ENCODE measurements around the gene EEF1AKMT1. TPM values are rescaled to one million over a fixed set of nuclear protein-coding genes. Genes with fewer than 3 reads are reported as not detected.

Gene EEF1AKMT1
- total RNA-seq, 1 experiment from 2014 or later = 6.1 TPM

- H2BK12ac ChIP-seq (ENCODE audit: insufficient read length, low read depth, low read length) = no peak overlapping the region
- no peaks in the 10 kb centered on the region for H3K79me1 ChIP-seq (ENCODE audit: insufficient read depth, low read depth, low read length, poor library complexity, severe bottlenecking)
- peaks cover 5 to 19% (median 6%) of the 10 kb centered on the region in 3 experiments; a peak in 4 of 7 replicates for H3K36me3 Mint-ChIP-seq (ENCODE audit: insufficient read depth in 1 of 3, low read depth in 3 of 3)
- H3K27me3 Mint-ChIP-seq (ENCODE audit: low read depth) = no peaks in the 10 kb centered on the region
- no peaks in the 10 kb centered on the region for H3K9me3 Mint-ChIP-seq
- H3K14ac ChIP-seq (ENCODE audit: insufficient read depth, low read length) = no peak overlapping the region
- no peak overlapping the region for H3K4ac ChIP-seq (ENCODE audit: low read depth, low read length)
- no peaks in the 10 kb centered on the region for H3K23me2 ChIP-seq (ENCODE audit: insufficient read length, low read depth, low read length, poor library complexity, severe bottlenecking)
- H3T11ph ChIP-seq (ENCODE audit: low read length) = no peak overlapping the region
- H4K20me1 ChIP-seq (ENCODE audit: control insufficient read depth, insufficient read depth, insufficient read length) = no peaks in the 10 kb centered on the region
- H3K4me3 Mint-ChIP-seq = no peak overlapping the region
- no peak overlapping the region for H4K5ac ChIP-seq (ENCODE audit: insufficient read length, low read depth, low read length)
- no peak overlapping the region for H3K9ac ChIP-seq (ENCODE audit: extremely low read depth, insufficient read length, low read length)
- H3K4me2 ChIP-seq (ENCODE audit: insufficient read depth, insufficient read length, low read length) = no peak overlapping the region
- no peak overlapping the region for H3K18ac ChIP-seq (ENCODE audit: insufficient read length, low read depth, low read length)
- H3K9me3 ChIP-seq (ENCODE audit: control insufficient read depth, low read depth, low read length) = no peaks in the 10 kb centered on the region
- no CpG with 5 or more reads among the region's 1 CpG for WGBS (ENCODE audit: extremely low coverage, insufficient read length, low lambda C conversion rate)
- H2BK5ac ChIP-seq (ENCODE audit: insufficient read length, low read length) = no peak overlapping the region
- no peaks in the 10 kb centered on the region for H3K4me1 ChIP-seq (ENCODE audit: insufficient read depth, low read length)
- no peak overlapping the region for H2BK20ac ChIP-seq (ENCODE audit: low read depth, low read length, poor library complexity, severe bottlenecking)
- no peak overlapping the region for H2AK5ac ChIP-seq (ENCODE audit: insufficient read length, low read length)
- H3K79me2 ChIP-seq (ENCODE audit: insufficient read depth, low read length) = peaks cover 2% of the 10 kb centered on the region; the same call in 1 of the 2 replicates
- no peak overlapping the region for H2AFZ ChIP-seq (ENCODE audit: low read length)
- no peak overlapping the region for H2BK15ac ChIP-seq (ENCODE audit: low read depth, low read length)
- H3K27ac ChIP-seq (ENCODE audit: insufficient read length, low read depth, low read length) = no peak overlapping the region
- H3K27me3 ChIP-seq (ENCODE audit: insufficient read depth, low read length) = no peaks in the 10 kb centered on the region
- H4K8ac ChIP-seq (replicated peaks; ENCODE audit: insufficient read length, low read depth, low read length) = no peak overlapping the region
- no peak for DNase-seq
- no peak overlapping the region for H3K56ac ChIP-seq (ENCODE audit: insufficient read length, low read depth, low read length)
- H2BK120ac ChIP-seq (ENCODE audit: low read depth, low read length, poor library complexity, severe bottlenecking) = no peak overlapping the region
- no peaks in the 10 kb centered on the region for H3K4me1 Mint-ChIP-seq
- no peak overlapping the region for H3K27ac Mint-ChIP-seq
- H4K91ac ChIP-seq (ENCODE audit: insufficient read length, low read depth, low read length) = no peak overlapping the region
- no peak overlapping the region for H3K23ac ChIP-seq (ENCODE audit: insufficient read length, low read depth, low read length)
- TF ChIP-seq CTCF (conservative IDR thresholded peaks at IDR 0.05) = no peak
These were observed 41.7 kb upstream of the EEF1AKMT1 start for GRCh38 chr13:20815464-20815863.

Measured in H9 (cell line).